Activated CD4-positive, alpha-beta T cell treated with anti-CD3 and anti-CD28 coated beads for 48 hours (primary cell): Measurements from ENCODE around the gene CPEB3.
"Not testable (repeated sequence)": the region's sequence is repeated elsewhere in the genome, so short reads cannot be mapped to it uniquely, and the experiment has no call there.

Source experiments
- DNase-seq: peaks from one replicate; pipeline ENCODE4 v3.0.0-alpha.2; 2020

CPEB3 gene

DNA sequence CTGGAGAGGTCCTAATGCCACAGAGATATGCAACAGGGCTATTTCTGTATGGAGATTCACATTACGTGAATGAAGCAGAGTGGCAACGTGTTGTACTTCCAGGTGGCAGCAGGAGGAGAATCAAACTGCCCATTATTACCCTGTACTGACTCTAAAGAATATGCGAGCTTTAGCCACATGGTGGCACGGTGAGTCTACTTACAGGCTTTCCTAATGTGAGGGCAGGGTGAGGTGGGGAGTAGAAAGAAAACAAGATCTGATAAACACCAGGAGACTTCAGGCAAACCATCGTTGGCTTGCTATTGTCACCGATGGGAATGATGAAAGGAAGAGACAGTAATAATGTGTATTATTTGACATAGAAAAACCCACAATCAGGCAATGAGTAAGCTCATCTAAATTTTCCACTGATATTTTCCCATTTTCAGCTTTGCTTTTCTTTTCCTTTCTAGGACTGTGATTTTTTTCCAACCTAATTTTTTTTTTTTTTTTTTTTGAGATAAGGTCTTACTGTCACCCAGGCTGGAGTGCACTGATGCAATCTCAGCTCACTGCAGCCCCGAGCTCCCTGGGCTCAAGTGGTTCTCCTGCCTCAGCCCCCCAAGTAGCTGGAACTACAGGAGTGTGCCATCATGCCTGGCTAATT is 203.0 kb downstream of the CPEB3 start:
- DNase-seq = peak; percentile 62

DNA sequence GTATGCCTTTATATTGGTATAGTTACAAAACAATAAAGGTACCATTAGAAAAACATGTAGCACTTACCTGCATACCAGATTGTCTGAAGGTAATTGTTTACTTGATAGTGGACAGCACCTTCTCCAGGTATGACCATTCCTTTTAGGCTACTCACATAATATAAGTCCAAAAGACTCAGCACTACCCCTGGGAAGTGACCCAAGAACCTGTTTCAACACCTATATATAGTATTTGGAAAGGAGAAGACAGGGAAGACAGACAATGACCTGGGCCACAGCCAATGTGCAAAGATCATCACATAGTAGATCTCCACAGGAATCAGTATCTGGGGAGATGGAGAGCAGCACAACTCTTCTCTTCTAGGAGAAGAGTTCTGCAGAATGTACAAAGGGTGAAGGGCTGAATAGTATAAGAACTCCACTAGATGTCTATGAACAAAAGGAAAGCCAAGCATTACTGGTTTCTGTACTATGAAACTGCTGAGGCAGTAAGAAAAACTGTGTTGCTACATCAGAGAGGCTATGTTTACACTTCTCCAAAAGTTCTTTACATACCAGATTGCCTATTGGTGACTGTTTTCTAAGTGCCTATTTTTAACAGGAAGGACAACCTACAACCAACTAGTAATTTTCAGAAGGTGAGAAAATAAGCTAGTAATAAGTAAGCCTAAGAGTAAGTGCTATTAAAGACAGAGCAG is 208.1 kb downstream of the CPEB3 start:
- no peak for DNase-seq

- no peak for DNase-seq
Observed at GRCh38 chr10:92081641-92082040, 209.2 kb downstream of the CPEB3 start.

GRCh38 chr10:92080244-92080643 is 210.6 kb downstream of the CPEB3 start:
- DNase-seq = no peak

DNA sequence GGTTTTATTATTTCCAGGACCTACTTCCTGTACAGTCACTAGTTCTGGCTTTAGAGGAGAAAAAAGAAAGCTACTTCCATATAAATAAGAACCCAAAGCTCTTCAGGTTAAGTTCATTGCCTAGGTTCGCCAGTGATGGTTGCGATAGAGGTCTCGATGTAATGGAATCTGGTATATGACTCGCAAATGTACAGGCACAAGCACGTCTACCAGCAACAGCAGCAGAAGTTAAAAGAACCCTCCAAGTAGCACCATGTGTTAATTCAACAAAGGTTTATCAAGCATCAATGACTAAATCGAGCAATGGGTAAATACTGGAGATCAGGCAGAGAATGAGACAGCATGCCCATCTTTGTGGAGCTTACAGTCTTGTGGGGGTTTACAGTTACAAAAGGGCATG is 211.9 kb downstream of the CPEB3 start:
- DNase-seq = no peak

GRCh38 chr10:92076722-92077121 is 214.2 kb downstream of the CPEB3 start:
- no peak for DNase-seq

- no peak for DNase-seq
Observed at GRCh38 chr10:92075829-92076228, 215.0 kb downstream of the CPEB3 start.

- no peak for DNase-seq
Observed at GRCh38 chr10:92074126-92074887, 216.6 kb downstream of the CPEB3 start.

GRCh38 chr10:92068900-92069299 is 222.0 kb downstream of the CPEB3 start:
- no peak for DNase-seq

DNA sequence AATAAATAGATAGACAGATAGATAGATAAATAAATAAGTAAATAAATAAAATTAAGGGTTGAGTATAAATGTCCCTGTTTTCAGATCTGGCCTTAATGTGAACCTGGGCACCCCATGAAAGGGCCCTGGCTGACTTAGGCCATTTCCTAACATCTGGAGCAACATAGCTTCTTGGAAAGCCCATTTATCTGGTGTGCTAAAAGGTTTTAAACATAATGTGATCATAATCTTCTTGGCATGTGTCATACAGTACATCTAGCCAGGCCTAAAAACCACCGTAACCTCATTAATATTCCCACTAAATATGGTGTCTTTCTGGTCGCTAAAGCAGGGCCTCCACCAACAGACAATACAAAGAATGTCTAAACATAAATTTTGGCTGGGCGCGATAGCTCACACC is 224.5 kb downstream of the CPEB3 start:
- no peak for DNase-seq

GRCh38 chr10:92064506-92064905 is 226.4 kb downstream of the CPEB3 start:
- no peak for DNase-seq

- DNase-seq = no peak
Observed at GRCh38 chr10:92062273-92062672, 228.6 kb downstream of the CPEB3 start.

- DNase-seq = no peak
Observed at GRCh38 chr10:92054807-92055206, 236.1 kb downstream of the CPEB3 start.

DNA sequence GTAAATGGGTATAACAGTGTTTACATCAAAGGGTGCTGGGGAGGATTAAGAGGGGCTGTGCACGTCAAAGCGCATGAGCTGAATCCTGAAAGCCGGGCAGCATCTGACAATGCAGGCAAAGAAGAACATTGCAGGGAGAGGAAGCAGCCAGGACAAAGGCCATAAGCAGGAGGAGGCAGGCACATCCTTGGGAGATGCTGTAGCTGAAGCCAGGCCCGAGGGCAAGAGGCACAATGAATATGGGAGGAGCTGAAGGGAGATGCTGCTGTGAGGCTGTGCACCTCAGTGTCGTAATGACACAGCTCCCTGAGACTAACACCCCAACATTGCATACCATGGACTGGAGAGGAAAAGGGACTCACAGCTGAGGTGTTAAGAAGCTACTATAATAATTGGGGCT is 238.1 kb downstream of the CPEB3 start:
- DNase-seq = no peak

GRCh38 chr10:92052088-92052487 is 238.8 kb downstream of the CPEB3 start:
- DNase-seq = no peak

DNA sequence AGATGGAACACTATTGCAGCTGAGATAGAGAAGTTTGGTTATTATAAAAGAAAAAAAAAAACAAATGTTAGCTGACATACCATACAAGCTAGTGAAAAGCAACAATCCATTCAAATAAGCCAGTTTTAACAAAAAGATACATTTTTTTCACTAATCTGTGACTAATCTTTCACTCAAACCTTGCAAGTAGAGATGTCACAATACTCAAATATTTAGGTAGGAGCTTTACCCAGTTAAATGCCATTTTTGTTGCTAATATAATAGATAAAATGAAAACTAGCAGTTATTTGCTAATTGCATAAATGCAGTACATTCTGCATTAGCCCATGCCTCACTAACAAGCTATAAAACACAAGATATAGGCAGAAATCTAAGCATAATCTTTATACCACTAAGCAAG is 243.7 kb downstream of the CPEB3 start:
- DNase-seq = no peak

- no peak for DNase-seq
Observed at GRCh38 chr10:92045641-92046106, 245.2 kb downstream of the CPEB3 start.

GRCh38 chr10:92042541-92042940 is 248.3 kb downstream of the CPEB3 start:
- DNase-seq = no peak

DNA sequence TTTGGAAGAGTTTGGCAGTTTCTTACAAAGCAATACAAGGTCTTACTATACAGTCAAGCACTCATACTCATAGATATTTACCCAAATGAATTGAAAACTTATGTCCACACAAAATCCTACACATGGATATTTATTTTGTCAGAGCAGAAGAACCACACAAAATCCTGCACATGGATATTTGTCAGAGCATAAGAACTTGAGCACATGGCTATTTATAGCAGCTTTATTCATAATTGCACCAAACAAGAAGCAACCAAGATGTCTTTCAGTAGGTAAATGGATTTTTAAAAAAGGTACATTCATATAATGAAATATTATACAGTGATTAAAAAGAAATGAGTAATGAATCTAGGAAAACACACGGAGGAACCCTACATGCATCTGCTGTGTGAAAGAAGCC is 251.9 kb downstream of the CPEB3 start:
- DNase-seq = no peak

GRCh38 chr10:92033070-92033469 is 257.8 kb downstream of the CPEB3 start:
- not testable (repeated sequence) for DNase-seq

DNA sequence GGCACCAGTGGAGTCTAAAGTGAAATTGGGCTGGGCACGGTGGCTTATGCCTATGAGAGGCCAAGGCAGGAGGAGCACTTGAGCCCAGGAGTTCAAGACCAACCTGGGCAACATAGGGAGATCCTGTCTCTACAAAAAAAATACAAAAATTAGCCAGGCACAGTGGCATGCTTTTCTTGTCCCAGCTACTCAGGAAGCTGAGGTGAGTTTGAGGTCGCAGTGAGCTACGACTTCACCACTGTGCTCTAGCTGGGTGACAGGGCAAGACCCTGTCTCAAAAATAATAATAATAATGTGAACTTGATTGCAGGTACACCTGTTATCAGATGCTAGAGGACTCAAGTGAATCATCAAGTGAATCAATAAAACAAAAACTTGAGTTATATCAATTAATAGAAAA is 259.3 kb downstream of the CPEB3 start:
- DNase-seq = no peak

- DNase-seq = no peak
Observed at GRCh38 chr10:92027141-92027540, 263.7 kb downstream of the CPEB3 start.

GRCh38 chr10:92025340-92025739 is 265.5 kb downstream of the CPEB3 start:
- not testable (repeated sequence) for DNase-seq

DNA sequence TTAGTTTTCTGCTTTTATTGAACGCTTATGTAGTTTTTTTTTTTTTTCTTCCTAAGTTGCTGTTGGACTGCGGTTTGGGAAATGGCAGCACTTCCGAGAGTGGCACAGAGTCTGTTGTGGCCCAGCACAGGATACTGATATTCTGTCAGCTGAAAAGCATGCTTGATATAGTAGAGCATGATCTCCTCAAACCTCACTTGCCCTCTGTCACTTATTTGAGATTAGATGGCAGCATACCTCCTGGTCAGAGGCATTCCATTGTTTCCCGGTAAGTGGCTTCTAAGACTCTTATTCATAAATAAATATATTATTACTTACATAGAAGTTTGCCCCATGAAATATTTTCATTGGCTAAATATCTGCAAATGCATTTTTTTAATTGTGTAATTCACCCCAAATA is 266.2 kb downstream of the CPEB3 start:
- DNase-seq = no peak
